Lung (tissue), 12 donors: Measurements from ENCODE around the gene METTL18. TPM values are rescaled to one million over a fixed set of nuclear protein-coding genes. Genes with fewer than 3 reads are reported as not detected.

ENCODE experiments used
- ATAC-seq: fragments of 200-7000 bp; cut with Tn5 transposase; one replicate; pipeline ENCODE4 v1.9.1; 2020; ENCODE audit warnings: moderate number of reproducible peaks; ENCODE audit not compliant: insufficient read depth, low FRiP score
- DNase-seq, 3 donors: peaks; one replicate each; pipeline ENCODE4 v3.0.0-alpha.2; 2013 to 2017
- H3K27ac ChIP-seq, 2 donors: one replicate each; pipeline ENCODE4 v1.5.1; 2013; ENCODE audit warnings: mild to moderate bottlenecking in 2 of 2, moderate library complexity in 2 of 2, control low read depth in 1 of 2, inconsistent platforms in 1 of 2, low read depth in 1 of 2, low read length in 1 of 2
- H3K27me3 ChIP-seq, 3 donors: one replicate each; pipeline ENCODE4 v1.5.1; 2013; ENCODE audit warnings: low read length in 2 of 3; ENCODE audit not compliant: control insufficient read depth in 3 of 3, insufficient read depth in 3 of 3
- H3K36me3 ChIP-seq, 4 donors: one replicate each; pipeline ENCODE4 v1.5.1; 2013; ENCODE audit warnings: low read length in 4 of 4, mild to moderate bottlenecking in 1 of 4, moderate library complexity in 1 of 4; ENCODE audit not compliant: control insufficient read depth in 4 of 4, insufficient read depth in 4 of 4
- H3K4me1 ChIP-seq, 5 donors: one replicate each; pipeline ENCODE4 v1.5.1; 2013; ENCODE audit warnings: low read length in 5 of 5, mild to moderate bottlenecking in 2 of 5, moderate library complexity in 1 of 5; ENCODE audit not compliant: control insufficient read depth in 5 of 5, insufficient read depth in 5 of 5
- H3K4me3 ChIP-seq: one replicate; pipeline ENCODE4 v1.5.1; 2013; ENCODE audit warnings: mild to moderate bottlenecking, control low read depth, moderate library complexity
- H3K9ac ChIP-seq, 2 donors: one replicate each; pipeline ENCODE4 v1.5.1; 2013; ENCODE audit warnings: low read length in 2 of 2, control low read depth in 1 of 2; ENCODE audit not compliant: insufficient read depth in 1 of 2
- H3K9me3 ChIP-seq, 4 donors: one replicate each; pipeline ENCODE4 v1.5.1; 2013; ENCODE audit warnings: low read length in 3 of 4, mild to moderate bottlenecking in 1 of 4, moderate library complexity in 1 of 4; ENCODE audit not compliant: control insufficient read depth in 4 of 4, insufficient read depth in 3 of 4
- WGBS, 2 donors: extraction: QIAGEN DNeasy Blood & Tissue Kit; methylation state at CpG; one replicate each; pipeline ENCODE4 v1.1.7; 2013; 5-methylcytosine and 5-hydroxymethylcytosine counted together
- polyA plus RNA-seq, 2 donors: library from polyadenylated mRNA; stranded (reverse); fragments of 200-250 nt; gene quantifications; one replicate each; pipeline ENCODE4 v1.2.1, GENCODE V29; 2013
- total RNA-seq, 2 donors: library from RNA; depleted of rRNA in 1 of 2; stranded (reverse); fragments of >200 nt in 1 of 2; gene quantifications; one replicate each; pipeline ENCODE4 v1.2.1, GENCODE V29; 2014 to 2021
- TF ChIP-seq, protein P1 (sequence below): IDR thresholded peaks from 2 replicates; pipeline ENCODE4 v1.5.1; 2012; ENCODE audit warnings: mild to moderate bottlenecking; ENCODE audit errors: control extremely low read depth, extremely low read depth
- donor health status: control.
- donor health status: control.
- donor health status: Bipolar disorder and iron deficiency.
- donor health status: healthy.
- donor health status: DM: yes; HTN: yes; CAD: no.

The METTL18 gene
- total and polyA plus RNA-seq, 4 donors = 4.4 to 8.6 (median 6.4) TPM

- Histone ChIP-seq H3K4me1 (no peaks in the 10 kb centered on the region), H3K27me3 (no peaks in the 10 kb centered on the region), H3K27ac (no peak overlapping the region), H3K9ac (no peak overlapping the region), H3K36me3 (no peaks in the 10 kb centered on the region), H3K4me3 (no peak overlapping the region), H3K9me3 (peaks cover 0 to 4% (median 1%) of the 10 kb centered on the region in 4 donors)
- WGBS, 2 donors = 94 to 97% methylated on average over 6 of the region's 6 CpGs
- TF ChIP-seq, protein P1, sequence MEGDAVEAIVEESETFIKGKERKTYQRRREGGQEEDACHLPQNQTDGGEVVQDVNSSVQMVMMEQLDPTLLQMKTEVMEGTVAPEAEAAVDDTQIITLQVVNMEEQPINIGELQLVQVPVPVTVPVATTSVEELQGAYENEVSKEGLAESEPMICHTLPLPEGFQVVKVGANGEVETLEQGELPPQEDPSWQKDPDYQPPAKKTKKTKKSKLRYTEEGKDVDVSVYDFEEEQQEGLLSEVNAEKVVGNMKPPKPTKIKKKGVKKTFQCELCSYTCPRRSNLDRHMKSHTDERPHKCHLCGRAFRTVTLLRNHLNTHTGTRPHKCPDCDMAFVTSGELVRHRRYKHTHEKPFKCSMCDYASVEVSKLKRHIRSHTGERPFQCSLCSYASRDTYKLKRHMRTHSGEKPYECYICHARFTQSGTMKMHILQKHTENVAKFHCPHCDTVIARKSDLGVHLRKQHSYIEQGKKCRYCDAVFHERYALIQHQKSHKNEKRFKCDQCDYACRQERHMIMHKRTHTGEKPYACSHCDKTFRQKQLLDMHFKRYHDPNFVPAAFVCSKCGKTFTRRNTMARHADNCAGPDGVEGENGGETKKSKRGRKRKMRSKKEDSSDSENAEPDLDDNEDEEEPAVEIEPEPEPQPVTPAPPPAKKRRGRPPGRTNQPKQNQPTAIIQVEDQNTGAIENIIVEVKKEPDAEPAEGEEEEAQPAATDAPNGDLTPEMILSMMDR = no peak
- ATAC-seq = no peak
- DNase-seq = no peak
These were observed 9.4 kb downstream of the METTL18 start for GRCh38 chr1:169785267-169785666.

DNA sequence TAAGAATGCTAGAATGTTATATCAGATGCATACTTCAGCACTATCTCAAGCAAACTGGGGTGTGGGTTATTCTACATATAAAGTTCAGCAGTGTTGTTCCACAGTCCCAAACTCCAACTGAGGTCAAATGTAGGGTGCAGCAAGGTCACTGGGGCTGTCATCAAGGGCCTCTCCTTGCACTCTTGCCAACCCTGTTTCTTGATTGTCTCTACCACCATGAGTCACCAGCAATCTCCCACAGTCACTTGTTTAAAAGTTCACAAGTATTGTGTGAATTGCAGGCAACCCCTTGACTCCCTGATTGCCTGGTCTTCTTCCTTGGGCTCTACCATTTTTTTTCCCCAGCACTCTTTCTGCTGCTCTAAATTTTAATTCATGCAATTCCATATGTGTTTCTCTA is 10.6 kb downstream of the METTL18 start:
- Histone ChIP-seq H3K36me3 (no peaks in the 10 kb centered on the region), H3K4me3 (no peak overlapping the region), H3K27ac (no peak overlapping the region), H3K27me3 (no peaks in the 10 kb centered on the region), H3K4me1 (peaks cover 0 to 1% (median 0%) of the 10 kb centered on the region in 5 donors), H3K9ac (no peak overlapping the region), H3K9me3 (peaks cover 0 to 4% (median 1%) of the 10 kb centered on the region in 4 donors)
- DNase-seq (no peak), ATAC-seq (no peak)
- TF ChIP-seq, protein P1 = no peak

DNA sequence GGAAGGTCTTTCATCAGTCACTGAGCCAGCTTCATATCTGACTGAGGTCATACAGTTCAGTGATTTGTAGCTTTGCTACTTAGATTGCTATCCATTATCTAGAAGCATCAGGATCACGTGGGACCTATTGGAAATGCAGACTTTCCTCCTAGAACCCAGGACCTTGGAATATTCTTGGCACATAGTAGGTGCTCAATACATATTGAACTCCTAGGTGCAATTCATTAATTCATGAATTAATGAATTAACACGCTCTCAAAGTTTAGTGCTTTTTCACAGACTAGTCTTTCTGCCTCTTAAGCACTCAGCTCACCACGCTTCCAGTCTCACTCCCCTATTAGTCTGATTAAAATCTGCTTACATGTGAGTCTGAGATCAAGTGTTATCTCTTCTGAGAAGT is 12.1 kb downstream of the METTL18 start:
- H3K4me1 ChIP-seq = peaks cover 0 to 4% (median 0%) of the 10 kb centered on the region in 5 donors
- no peaks in the 10 kb centered on the region for H3K27me3 ChIP-seq
- no peak overlapping the region for H3K9ac ChIP-seq
- TF ChIP-seq, protein P1 = no peak
- no peak for ATAC-seq
- H3K27ac ChIP-seq = no peak overlapping the region
- H3K36me3 ChIP-seq = no peaks in the 10 kb centered on the region
- H3K9me3 ChIP-seq = peaks cover 0 to 4% (median 1%) of the 10 kb centered on the region in 4 donors
- 74 to 97% methylated on average over 3 of the region's 3 CpGs for WGBS, 2 donors
- DNase-seq = no peak
- no peak overlapping the region for H3K4me3 ChIP-seq

- ATAC-seq (no peak), DNase-seq (no peak)
- H3K9me3 ChIP-seq = peaks cover 0 to under 1% (median 0%) of the 10 kb centered on the region in 4 donors
- no peaks in the 10 kb centered on the region for H3K36me3 ChIP-seq
- no peaks in the 10 kb centered on the region for H3K27me3 ChIP-seq
- H3K4me3 ChIP-seq = no peak overlapping the region
- H3K4me1 ChIP-seq = peaks cover 0 to 4% (median 0%) of the 10 kb centered on the region in 5 donors
- WGBS, 2 donors = 25 to 40% methylated on average over 4 of the region's 4 CpGs
- TF ChIP-seq, protein P1 = no peak
- no peak overlapping the region for H3K9ac ChIP-seq
- no peak overlapping the region for H3K27ac ChIP-seq
These were observed 14.7 kb downstream of the METTL18 start for GRCh38 chr1:169779970-169780369.
